ENCODE results near the gene PPP2R5B. TPM values are rescaled to one million over a fixed set of nuclear protein-coding genes. Genes with fewer than 3 reads are reported as not detected.

The PPP2R5B gene
- total and polyA plus RNA-seq, 9 donors: 5.6 to 16.9 (median 11.8) TPM

DNA sequence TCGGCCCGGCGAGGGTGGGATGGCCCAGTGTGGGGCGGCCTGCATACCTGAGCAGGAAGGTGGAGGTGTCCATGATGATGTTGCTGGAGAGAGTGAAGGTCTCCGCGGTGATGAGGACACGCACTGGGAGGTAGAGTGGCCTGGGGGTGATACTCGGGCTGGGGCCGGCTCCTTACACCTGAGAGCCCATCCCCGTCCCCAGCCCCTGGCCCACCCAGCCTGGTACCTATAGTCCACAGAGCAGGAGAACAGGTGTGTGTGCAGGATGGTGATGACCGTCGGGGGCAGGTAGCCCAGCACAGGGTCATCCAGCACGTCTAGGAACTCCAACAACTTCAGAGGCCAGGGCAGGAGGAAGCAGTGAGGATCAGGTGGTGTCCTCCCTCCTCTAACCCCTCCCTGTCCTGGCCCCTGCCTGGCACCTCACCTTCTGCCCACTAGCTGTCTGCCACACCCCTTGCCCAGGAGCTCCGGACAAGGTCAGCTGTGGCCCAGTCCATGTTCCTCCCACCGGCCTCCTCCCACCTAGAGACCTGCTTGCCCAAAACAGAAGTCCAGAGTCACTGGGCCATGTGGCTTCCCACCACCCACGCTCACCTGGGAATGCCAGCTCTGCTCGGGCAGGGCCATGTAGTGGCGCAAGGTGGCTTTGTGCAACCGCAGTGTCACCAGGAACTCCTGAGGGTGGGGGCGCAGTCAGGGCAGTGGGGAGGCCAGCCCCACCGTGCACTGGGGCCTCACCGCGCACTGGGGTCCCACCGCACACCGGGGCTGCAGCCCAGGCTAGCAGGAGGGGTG, 18.8 kb upstream of the PPP2R5B start:
- H3K4me3 ChIP-seq (ENCODE audit: low read length): no peak overlapping the region
- H3K36me3 ChIP-seq (ENCODE audit: control insufficient read depth, insufficient read depth, low read length): peaks cover 81% of the 10 kb centered on the region
- no peaks in the 10 kb centered on the region for H3K4me1 ChIP-seq (ENCODE audit: control insufficient read depth, insufficient read depth, low read length)
- 90% methylated on average over 15 of the region's 25 CpGs for WGBS (ENCODE audit: insufficient coverage)
- no peaks in the 10 kb centered on the region for H3K9me3 ChIP-seq (replicated peaks; ENCODE audit: control insufficient read depth, low read depth, low read length)
- no peak overlapping the region for H3K27ac ChIP-seq (ENCODE audit: low read length)
- no peak for DNase-seq
- no peaks in the 10 kb centered on the region for H3K27me3 ChIP-seq (ENCODE audit: control insufficient read depth, insufficient read depth, low read length)

DNA sequence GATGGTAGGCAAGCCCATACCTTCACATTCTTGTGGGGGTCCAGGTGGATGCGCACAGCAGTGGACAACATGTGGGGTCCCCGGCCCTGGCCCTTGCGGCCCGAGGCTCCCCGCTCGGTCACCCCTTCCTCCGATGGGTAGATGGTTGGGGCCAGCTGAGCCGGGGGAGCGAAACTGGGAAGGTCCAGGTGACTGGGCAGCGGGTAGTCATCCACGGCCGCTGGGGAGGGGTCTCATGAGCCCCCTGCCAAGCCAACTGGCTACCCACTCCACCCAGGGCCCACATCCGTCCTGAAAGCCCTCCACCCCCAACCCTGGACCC, 18.2 kb upstream of the PPP2R5B start:
- Histone ChIP-seq H3K27ac (ENCODE audit: low read length) (no peak overlapping the region), H3K4me3 (ENCODE audit: low read length) (no peak overlapping the region), H3K27me3 (ENCODE audit: control insufficient read depth, insufficient read depth, low read length) (no peaks in the 10 kb centered on the region), H3K36me3 (ENCODE audit: control insufficient read depth, insufficient read depth, low read length) (peaks cover 81% of the 10 kb centered on the region), H3K9me3 (replicated peaks; ENCODE audit: control insufficient read depth, low read depth, low read length) (no peaks in the 10 kb centered on the region), H3K4me1 (ENCODE audit: control insufficient read depth, insufficient read depth, low read length) (no peaks in the 10 kb centered on the region)
- no peak for DNase-seq
- 93% methylated on average over 12 of the region's 13 CpGs for WGBS (ENCODE audit: insufficient coverage)

DNA sequence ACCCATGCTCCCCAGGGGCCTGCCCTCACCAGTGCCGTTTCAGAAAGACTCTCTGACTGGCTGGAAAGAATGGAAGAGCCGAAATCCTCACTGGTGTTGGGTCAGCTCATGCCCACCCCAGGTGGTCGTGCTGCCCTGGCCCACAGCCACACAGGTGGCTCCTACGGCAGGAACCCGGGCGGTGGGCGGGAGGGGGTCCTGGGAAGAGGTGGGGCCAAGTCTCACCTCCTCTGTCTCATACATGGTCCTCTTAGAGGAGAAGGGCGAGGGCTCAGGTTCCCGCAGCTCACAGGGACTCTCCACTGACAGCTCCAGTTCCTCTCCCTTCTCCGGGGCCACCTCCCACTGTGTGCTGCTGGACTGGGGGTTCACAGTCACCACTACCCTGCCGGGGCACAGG, 15.7 kb upstream of the PPP2R5B start:
- Histone ChIP-seq H3K9me3 (replicated peaks; ENCODE audit: control insufficient read depth, low read depth, low read length) (no peaks in the 10 kb centered on the region), H3K4me3 (ENCODE audit: low read length) (no peak overlapping the region), H3K27me3 (ENCODE audit: control insufficient read depth, insufficient read depth, low read length) (no peaks in the 10 kb centered on the region), H3K4me1 (ENCODE audit: control insufficient read depth, insufficient read depth, low read length) (no peaks in the 10 kb centered on the region), H3K27ac (ENCODE audit: low read length) (no peak overlapping the region), H3K36me3 (ENCODE audit: control insufficient read depth, insufficient read depth, low read length) (peaks cover 80% of the 10 kb centered on the region)
- WGBS (ENCODE audit: insufficient coverage): 88% methylated on average over 11 of the region's 11 CpGs
- DNase-seq: no peak

DNA sequence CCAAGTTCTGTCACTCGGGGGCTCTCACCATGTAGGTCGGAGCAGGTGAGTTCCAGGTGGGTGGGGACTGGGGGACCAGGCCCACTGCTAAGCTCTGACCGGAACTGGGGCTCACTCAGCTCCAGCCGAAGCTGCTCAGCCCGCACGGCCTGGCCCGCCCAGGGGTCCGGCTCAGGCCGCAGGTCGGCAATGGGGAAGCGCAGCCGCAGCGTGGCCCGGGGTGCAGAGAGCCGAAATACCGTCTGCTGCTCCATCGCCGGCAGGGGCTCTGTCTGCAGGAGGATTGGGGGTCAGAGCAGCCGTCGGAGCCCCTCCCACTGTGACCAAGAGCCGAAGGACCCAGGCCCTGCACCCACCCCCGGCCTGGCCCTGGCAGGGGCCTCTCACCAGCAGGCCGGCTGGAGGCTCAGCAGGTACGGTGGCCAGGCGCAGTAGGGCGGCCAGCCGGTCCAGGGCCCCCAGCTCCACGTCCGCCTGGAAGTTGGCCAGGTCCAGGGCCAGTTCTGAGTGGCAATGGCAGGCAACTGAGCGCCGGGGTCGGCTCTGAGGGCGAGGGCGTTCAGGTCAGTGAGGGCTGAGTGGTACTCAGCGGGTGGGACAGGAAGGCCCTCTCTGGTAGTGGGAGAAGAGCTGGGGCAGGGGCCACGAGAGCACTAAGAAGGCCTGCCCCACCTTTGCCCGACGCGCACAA, 14.7 kb upstream of the PPP2R5B start:
- H3K4me1 ChIP-seq (ENCODE audit: control insufficient read depth, insufficient read depth, low read length): no peaks in the 10 kb centered on the region
- peaks cover 88% of the 10 kb centered on the region for H3K36me3 ChIP-seq (ENCODE audit: control insufficient read depth, insufficient read depth, low read length)
- H3K4me3 ChIP-seq (ENCODE audit: low read length): no peak overlapping the region
- H3K27me3 ChIP-seq (ENCODE audit: control insufficient read depth, insufficient read depth, low read length): no peaks in the 10 kb centered on the region
- WGBS (ENCODE audit: insufficient coverage): 86% methylated on average over 38 of the region's 39 CpGs
- H3K9me3 ChIP-seq (replicated peaks; ENCODE audit: control insufficient read depth, low read depth, low read length): no peaks in the 10 kb centered on the region
- no peak overlapping the region for H3K27ac ChIP-seq (ENCODE audit: low read length)
- DNase-seq: no peak

DNA sequence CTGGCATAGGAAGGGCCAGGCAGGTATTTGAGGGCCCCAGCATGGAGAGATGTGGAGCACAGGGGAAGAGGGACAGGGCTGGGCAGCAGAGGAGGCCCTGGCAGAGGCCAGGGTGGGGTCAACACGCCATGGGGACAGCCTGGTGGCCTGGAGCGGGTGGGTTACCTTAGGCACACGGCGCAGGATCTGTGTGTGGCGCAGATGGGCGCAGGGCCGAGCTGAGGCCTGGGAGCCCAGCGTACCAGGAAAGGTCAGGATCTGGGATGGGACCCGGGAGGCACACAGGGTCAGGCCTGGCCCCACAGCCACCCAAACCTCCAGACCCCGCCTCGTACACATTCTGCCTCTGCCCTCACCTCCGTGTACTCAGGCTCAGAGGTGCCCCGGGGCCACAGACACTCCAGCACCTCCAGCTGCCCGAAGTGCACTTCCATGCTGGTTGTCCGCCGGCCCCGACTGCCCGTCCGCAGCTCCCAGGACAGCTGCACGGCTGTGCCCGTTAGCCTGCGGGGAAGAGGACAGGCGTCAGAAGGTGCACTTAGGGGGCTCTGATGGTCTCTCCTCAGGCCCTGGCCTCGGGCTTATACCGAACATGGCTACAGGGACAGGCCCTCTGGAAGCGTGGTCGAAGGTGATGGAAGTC, 13.9 kb upstream of the PPP2R5B start:
- H3K27ac ChIP-seq (ENCODE audit: low read length): no peak overlapping the region
- H3K4me3 ChIP-seq (ENCODE audit: low read length): no peak overlapping the region
- peaks cover 87% of the 10 kb centered on the region for H3K36me3 ChIP-seq (ENCODE audit: control insufficient read depth, insufficient read depth, low read length)
- no peaks in the 10 kb centered on the region for H3K27me3 ChIP-seq (ENCODE audit: control insufficient read depth, insufficient read depth, low read length)
- WGBS (ENCODE audit: insufficient coverage): 94% methylated on average over 26 of the region's 27 CpGs
- no peak for DNase-seq
- H3K4me1 ChIP-seq (ENCODE audit: control insufficient read depth, insufficient read depth, low read length): peaks cover 4% of the 10 kb centered on the region
- no peaks in the 10 kb centered on the region for H3K9me3 ChIP-seq (replicated peaks; ENCODE audit: control insufficient read depth, low read depth, low read length)

DNA sequence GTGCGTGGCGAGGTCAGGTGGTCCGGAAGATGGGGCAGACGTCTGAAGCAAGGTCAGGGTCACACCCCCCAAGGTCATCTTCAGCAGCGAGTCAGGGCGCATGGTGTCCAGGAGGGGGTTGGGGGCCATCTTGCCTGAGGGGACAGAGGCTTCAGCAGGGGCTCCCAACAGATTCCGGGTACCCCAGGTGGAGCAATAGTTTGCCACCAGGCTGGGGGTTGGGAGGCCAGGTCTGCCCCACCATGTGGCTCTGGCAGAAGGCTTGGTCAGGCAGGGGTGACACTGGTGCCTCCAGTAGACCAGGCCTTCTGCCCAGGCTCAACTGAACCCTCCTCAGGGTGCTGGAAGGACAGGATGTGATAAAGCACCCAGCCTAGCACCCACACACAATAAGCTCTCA, 13.3 kb upstream of the PPP2R5B start:
- WGBS (ENCODE audit: insufficient coverage): 85% methylated on average over 7 of the region's 7 CpGs
- Histone ChIP-seq H3K27me3 (ENCODE audit: control insufficient read depth, insufficient read depth, low read length) (no peaks in the 10 kb centered on the region), H3K36me3 (ENCODE audit: control insufficient read depth, insufficient read depth, low read length) (peaks cover 81% of the 10 kb centered on the region), H3K4me3 (ENCODE audit: low read length) (no peak overlapping the region), H3K27ac (ENCODE audit: low read length) (no peak overlapping the region), H3K9me3 (replicated peaks; ENCODE audit: control insufficient read depth, low read depth, low read length) (no peaks in the 10 kb centered on the region), H3K4me1 (ENCODE audit: control insufficient read depth, insufficient read depth, low read length) (peaks cover 9% of the 10 kb centered on the region)
- no peak for DNase-seq

DNA sequence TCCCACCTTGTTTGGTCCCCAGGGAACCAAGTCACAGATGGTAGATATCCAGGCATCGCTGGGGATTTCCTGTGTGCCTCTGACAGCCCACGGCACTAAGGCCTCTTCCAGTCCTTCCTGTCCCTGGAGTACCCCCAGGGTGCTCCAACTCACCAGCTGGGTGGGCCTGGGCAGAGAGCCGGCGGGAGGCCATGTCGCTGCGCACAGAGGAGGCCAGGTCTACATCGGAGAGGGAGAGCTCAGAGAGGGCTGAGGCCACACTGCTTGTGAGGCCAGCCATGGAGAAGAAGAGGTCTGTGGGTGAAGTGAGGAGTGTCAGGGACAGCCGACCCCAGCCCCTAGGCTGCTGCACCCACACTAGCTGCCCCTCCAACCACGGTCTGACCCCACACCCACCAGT, 12.8 kb upstream of the PPP2R5B start:
- Histone ChIP-seq H3K27ac (ENCODE audit: low read length) (no peak overlapping the region), H3K4me3 (ENCODE audit: low read length) (no peak overlapping the region), H3K4me1 (ENCODE audit: control insufficient read depth, insufficient read depth, low read length) (peaks cover 14% of the 10 kb centered on the region), H3K36me3 (ENCODE audit: control insufficient read depth, insufficient read depth, low read length) (peaks cover 76% of the 10 kb centered on the region), H3K27me3 (ENCODE audit: control insufficient read depth, insufficient read depth, low read length) (no peaks in the 10 kb centered on the region), H3K9me3 (replicated peaks; ENCODE audit: control insufficient read depth, low read depth, low read length) (no peaks in the 10 kb centered on the region)
- no peak for DNase-seq
- 83% methylated on average over 5 of the region's 9 CpGs for WGBS (ENCODE audit: insufficient coverage)

DNA sequence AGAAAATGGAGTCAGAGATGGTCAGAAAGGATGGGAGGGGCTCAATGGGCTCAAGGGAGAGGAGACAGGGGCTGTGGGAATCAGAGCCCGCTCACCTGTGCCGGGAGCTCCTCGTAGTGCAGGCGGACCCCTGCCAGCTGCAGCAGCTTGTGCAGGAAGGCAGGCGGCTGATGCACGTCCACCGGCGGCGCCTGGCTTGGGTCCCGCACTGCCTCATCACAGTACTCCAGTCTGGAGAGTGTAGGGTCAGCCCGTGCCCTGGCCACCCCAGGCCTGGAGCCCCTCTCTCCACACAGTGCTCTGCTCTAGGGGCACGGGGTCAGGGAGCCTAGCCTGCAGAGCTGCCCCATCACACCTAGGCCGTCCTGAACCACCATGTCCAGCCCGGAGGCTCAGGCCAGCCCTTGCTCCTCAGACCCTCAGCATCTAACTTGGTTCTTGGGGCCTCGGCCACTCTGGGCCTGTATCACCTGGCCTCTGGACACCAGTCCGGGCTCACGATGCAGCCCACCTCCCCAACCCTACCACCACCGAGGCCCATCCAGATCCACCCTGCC, 11.2 kb upstream of the PPP2R5B start:
- Histone ChIP-seq H3K9me3 (replicated peaks; ENCODE audit: control insufficient read depth, low read depth, low read length) (no peaks in the 10 kb centered on the region), H3K4me3 (ENCODE audit: low read length) (no peak overlapping the region), H3K27me3 (ENCODE audit: control insufficient read depth, insufficient read depth, low read length) (no peaks in the 10 kb centered on the region), H3K36me3 (ENCODE audit: control insufficient read depth, insufficient read depth, low read length) (peaks cover 63% of the 10 kb centered on the region), H3K4me1 (ENCODE audit: control insufficient read depth, insufficient read depth, low read length) (peaks cover 20% of the 10 kb centered on the region), H3K27ac (ENCODE audit: low read length) (no peak overlapping the region)
- WGBS (ENCODE audit: insufficient coverage): 91% methylated on average over 18 of the region's 18 CpGs
- DNase-seq: no peak

DNA sequence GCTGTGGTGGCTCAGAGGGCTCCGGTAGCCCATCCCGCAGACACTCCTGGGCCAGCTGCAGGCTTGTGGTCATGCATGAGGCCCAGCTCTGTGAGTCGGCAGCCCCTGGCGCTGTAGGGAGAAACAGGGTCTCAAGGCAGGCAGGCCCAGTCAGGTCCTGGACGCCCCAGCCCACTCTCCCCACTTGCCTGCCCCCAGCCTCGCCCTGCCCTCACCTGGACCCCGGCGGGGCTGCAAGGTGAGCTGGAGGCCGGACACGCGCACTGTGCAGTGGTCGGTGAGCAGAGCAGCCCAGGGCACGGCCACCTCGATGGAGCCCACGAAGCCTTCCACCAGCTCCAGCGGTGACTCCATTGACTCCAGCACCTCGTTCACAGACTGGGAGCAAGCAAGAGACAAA, 10.4 kb upstream of the PPP2R5B start:
- no peak overlapping the region for H3K4me3 ChIP-seq (ENCODE audit: low read length)
- H3K27ac ChIP-seq (ENCODE audit: low read length): no peak overlapping the region
- H3K9me3 ChIP-seq (replicated peaks; ENCODE audit: control insufficient read depth, low read depth, low read length): no peaks in the 10 kb centered on the region
- H3K36me3 ChIP-seq (ENCODE audit: control insufficient read depth, insufficient read depth, low read length): peaks cover 56% of the 10 kb centered on the region
- peaks cover 27% of the 10 kb centered on the region for H3K4me1 ChIP-seq (ENCODE audit: control insufficient read depth, insufficient read depth, low read length)
- 92% methylated on average over 17 of the region's 17 CpGs for WGBS (ENCODE audit: insufficient coverage)
- H3K27me3 ChIP-seq (ENCODE audit: control insufficient read depth, insufficient read depth, low read length): no peaks in the 10 kb centered on the region
- DNase-seq: no peak

DNA sequence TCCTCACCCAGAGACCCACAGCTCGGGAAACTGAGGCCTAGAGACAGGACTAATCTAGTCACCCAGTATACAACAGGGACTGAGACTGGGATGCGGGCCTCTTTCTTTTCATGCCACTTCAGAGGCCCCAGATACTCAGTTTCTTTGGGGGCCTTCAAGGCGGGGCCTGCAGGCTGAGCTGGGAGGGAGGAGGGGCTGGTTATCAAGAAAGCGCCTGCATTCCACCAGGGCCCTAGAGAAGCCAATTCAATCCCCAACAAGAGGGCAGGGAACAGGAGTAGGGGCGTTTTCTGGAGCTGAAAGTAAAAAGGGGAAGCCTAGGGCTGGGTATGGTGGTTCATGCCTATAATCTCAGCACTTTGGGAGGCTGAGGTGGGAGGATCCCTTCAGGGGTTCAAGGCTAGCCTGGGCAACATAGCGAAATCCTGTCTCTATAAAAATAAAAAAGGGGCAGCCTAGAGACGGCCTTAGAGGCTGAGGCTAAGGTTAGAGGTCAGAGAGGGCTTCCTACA, 9.1 kb upstream of the PPP2R5B start:
- DNase-seq: no peak
- peaks cover 44% of the 10 kb centered on the region for H3K36me3 ChIP-seq (ENCODE audit: control insufficient read depth, insufficient read depth, low read length)
- WGBS (ENCODE audit: insufficient coverage): 52% methylated on average over 2 of the region's 7 CpGs
- H3K9me3 ChIP-seq (replicated peaks; ENCODE audit: control insufficient read depth, low read depth, low read length): no peaks in the 10 kb centered on the region
- peaks cover 38% of the 10 kb centered on the region for H3K4me1 ChIP-seq (ENCODE audit: control insufficient read depth, insufficient read depth, low read length)
- no peak overlapping the region for H3K27ac ChIP-seq (ENCODE audit: low read length)
- H3K27me3 ChIP-seq (ENCODE audit: control insufficient read depth, insufficient read depth, low read length): no peaks in the 10 kb centered on the region
- no peak overlapping the region for H3K4me3 ChIP-seq (ENCODE audit: low read length)
